ENCODE measurements around the gene LEMD1. TPM values are rescaled to one million over a fixed set of nuclear protein-coding genes. Genes with fewer than 3 reads are reported as not detected.

Gene LEMD1
- total RNA-seq, 1 experiment from 2014 or later: not detected

DNA sequence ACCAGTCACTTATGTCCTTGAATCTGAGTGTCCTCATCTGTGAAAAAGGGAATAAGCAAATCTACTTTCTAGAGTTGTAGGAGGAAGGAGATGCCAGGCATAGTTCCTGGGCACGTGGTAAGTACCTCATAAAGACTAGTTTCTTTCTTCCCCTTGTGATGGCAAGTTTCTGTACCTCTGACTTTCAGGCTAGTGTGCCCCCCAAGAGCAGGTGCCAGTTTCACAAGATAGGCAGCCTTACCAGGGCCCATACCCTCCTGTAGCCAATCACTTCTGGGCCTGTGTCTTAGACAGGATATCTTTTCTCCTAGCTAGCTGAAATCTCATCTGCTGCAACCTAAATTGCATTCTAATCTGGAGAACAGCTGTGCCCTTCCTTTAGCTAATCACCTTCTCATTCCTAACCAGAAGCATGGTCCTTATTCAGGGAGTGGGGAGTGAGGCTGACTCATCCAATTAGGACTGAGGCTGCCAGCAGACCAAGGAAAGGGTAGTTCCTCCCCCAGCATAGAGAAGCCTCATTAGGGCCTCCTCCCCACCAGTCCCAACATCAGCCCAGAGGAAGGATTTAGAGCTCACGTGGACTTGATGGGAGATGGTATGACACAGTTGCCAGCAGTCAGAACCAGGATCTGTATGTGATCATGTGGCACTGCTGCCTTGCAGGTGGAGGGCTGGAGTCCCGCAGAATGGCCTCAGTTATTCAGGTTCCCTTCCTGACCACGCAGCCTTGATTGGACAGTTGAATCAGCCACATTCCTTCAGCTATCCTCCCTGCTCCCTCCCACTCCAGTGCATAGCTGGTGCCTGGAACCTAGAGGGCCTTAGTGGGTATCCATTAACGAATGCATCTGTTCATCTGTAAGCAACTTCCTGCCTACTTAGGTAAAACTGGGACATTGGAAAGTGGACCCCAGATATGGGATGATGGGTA, 73.0 kb downstream of the LEMD1 start:
- Histone ChIP-seq H3K27me3 (ENCODE audit: low read length) (peaks cover 10% of the 10 kb centered on the region), H3K9me2 (replicated peaks; ENCODE audit: low read length) (no peaks in the 10 kb centered on the region), H3F3A (ENCODE audit: low read length, unreplicated experiment) (no peaks in the 10 kb centered on the region), H3K9me3 (ENCODE audit: low read length) (no peaks in the 10 kb centered on the region), H3K4me3 (ENCODE audit: low read length) (no peak overlapping the region), H3K27ac (ENCODE audit: low read length) (no peak overlapping the region), H3K79me2 (ENCODE audit: low read length) (no peaks in the 10 kb centered on the region), H2AFZ (ENCODE audit: low read length) (no peak overlapping the region), H3K36me3 (ENCODE audit: low read depth, low read length) (no peaks in the 10 kb centered on the region), H3K4me2 (ENCODE audit: low read length) (no peak overlapping the region), H3K9ac (ENCODE audit: low read length) (no peak overlapping the region), H3K4me1 (ENCODE audit: insufficient read depth, low read length) (peaks cover 11% of the 10 kb centered on the region; the same call in 1 of the 2 replicates), H4K20me1 (ENCODE audit: low read length) (no peaks in the 10 kb centered on the region)
- CTCF ChIA-PET: interaction anchor here (0.6 to 1.1 kb wide), 3 partner anchors 14 to 159 kb away, joined by 4 to 5 read pairs (median 5); no protein-coding TSS in a partner anchor
- ATAC-seq: no peak
- POLR2A ChIA-PET (ENCODE audit: unreplicated experiment): no interaction called here
- intact Hi-C loops (cut with micrococcal nuclease): no loop called here
- BruUV-seq (replicated peaks): no TSS peak
- DNase-seq: no peak
- TF ChIP-seq, protein P1, sequence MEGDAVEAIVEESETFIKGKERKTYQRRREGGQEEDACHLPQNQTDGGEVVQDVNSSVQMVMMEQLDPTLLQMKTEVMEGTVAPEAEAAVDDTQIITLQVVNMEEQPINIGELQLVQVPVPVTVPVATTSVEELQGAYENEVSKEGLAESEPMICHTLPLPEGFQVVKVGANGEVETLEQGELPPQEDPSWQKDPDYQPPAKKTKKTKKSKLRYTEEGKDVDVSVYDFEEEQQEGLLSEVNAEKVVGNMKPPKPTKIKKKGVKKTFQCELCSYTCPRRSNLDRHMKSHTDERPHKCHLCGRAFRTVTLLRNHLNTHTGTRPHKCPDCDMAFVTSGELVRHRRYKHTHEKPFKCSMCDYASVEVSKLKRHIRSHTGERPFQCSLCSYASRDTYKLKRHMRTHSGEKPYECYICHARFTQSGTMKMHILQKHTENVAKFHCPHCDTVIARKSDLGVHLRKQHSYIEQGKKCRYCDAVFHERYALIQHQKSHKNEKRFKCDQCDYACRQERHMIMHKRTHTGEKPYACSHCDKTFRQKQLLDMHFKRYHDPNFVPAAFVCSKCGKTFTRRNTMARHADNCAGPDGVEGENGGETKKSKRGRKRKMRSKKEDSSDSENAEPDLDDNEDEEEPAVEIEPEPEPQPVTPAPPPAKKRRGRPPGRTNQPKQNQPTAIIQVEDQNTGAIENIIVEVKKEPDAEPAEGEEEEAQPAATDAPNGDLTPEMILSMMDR (conservative IDR thresholded peaks at IDR 0.05; ENCODE audit: low read depth, low read length): no peak
- TF ChIP-seq EZH2phosphoT487 (IDR thresholded peaks at IDR 0.05; ENCODE audit: borderline replicate concordance, low read length) (no peak), EZH2 (IDR thresholded peaks at IDR 0.05; ENCODE audit: low read length, unreplicated experiment) (no peak)

DNA sequence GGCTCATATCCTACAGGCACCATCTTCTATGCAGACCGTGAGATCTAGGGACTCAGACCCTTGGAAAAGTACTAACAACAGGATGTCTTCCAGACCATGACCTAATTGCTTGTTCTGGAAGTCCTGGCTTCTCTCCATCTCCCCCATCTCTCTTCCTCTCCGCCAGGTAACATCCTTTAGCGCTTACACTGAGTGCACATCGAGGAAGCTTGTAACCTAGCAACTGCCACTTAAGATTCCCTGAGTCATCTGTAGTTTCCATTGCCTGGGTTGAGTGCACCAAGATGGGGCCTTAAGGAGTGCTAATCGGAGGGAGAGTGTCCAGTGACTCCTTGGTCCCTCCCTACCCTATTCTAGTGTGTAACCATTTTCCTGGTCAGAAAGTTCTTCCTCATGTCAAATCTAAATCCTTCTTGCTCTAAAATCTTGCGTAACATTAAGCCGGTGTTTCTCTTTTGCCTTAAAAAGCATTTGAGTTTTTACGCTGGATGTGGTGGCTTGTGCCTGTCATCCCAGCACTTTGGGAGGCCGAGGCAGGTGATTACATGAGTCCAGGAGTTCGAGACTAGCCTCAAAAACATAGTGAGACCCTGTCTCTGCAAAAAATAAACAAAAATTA, 74.8 kb downstream of the LEMD1 start:
- no peak overlapping the region for H3K4me2 ChIP-seq (ENCODE audit: low read length)
- ATAC-seq (peak; percentile 54; the same call in 1 of the 2 replicates), DNase-seq (peak; percentile 48)
- no peak overlapping the region for H3K27ac ChIP-seq (ENCODE audit: low read length)
- peaks cover 6% of the 10 kb centered on the region; the same call in 1 of the 2 replicates for H3K4me1 ChIP-seq (ENCODE audit: insufficient read depth, low read length)
- H3K36me3 ChIP-seq (ENCODE audit: low read depth, low read length): no peaks in the 10 kb centered on the region
- no TSS peak for BruUV-seq (replicated peaks)
- CTCF ChIA-PET: no interaction called here
- no peaks in the 10 kb centered on the region for H3K79me2 ChIP-seq (ENCODE audit: low read length)
- no peak for TF ChIP-seq EZH2phosphoT487 (IDR thresholded peaks at IDR 0.05; ENCODE audit: borderline replicate concordance, low read length)
- no peak for TF ChIP-seq EZH2 (IDR thresholded peaks at IDR 0.05; ENCODE audit: low read length, unreplicated experiment)
- TF ChIP-seq, protein P1 (conservative IDR thresholded peaks at IDR 0.05; ENCODE audit: low read depth, low read length): no peak
- H3F3A ChIP-seq (ENCODE audit: low read length, unreplicated experiment): no peaks in the 10 kb centered on the region
- H3K9me3 ChIP-seq (ENCODE audit: low read length): no peaks in the 10 kb centered on the region
- no peak overlapping the region for H3K9ac ChIP-seq (ENCODE audit: low read length)
- no peaks in the 10 kb centered on the region for H3K9me2 ChIP-seq (replicated peaks; ENCODE audit: low read length)
- POLR2A ChIA-PET (ENCODE audit: unreplicated experiment): no interaction called here
- no peak overlapping the region for H3K4me3 ChIP-seq (ENCODE audit: low read length)
- peaks cover 10% of the 10 kb centered on the region for H3K27me3 ChIP-seq (ENCODE audit: low read length)
- no peaks in the 10 kb centered on the region for H4K20me1 ChIP-seq (ENCODE audit: low read length)
- intact Hi-C loops (cut with micrococcal nuclease): no loop called here
- no peak overlapping the region for H2AFZ ChIP-seq (ENCODE audit: low read length)

All from PC-3 (cell line).